Neural cell (in vitro differentiated cells): ENCODE results near the gene SAP30L. TPM values are rescaled to one million over a fixed set of nuclear protein-coding genes. Genes with fewer than 3 reads are reported as not detected.

ENCODE experiments used
- H2AFZ ChIP-seq: fragments of 200-600, 300-800 bp; sonication (generic), shearing (Covaris generic); 2 replicates; pipeline ENCODE4 v1.6.0; 2014; ENCODE audit warnings: low read depth, mild to moderate bottlenecking, antibody characterized with exemption, low read length, moderate library complexity
- H3F3A ChIP-seq: fragments of 200-600 bp; shearing (Covaris generic); 2 replicates; pipeline ENCODE4 v1.6.1; 2016; ENCODE audit warnings: mild to moderate bottlenecking, moderate library complexity, mixed read lengths, antibody characterized with exemption, low read length; ENCODE audit not compliant: insufficient read depth, poor library complexity, severe bottlenecking
- H3K27ac ChIP-seq: fragments of 200-600, 300-800 bp; sonication (generic), shearing (Covaris generic); 2 replicates; pipeline ENCODE4 v1.5.1; 2014; ENCODE audit warnings: mild to moderate bottlenecking, low read length, moderate library complexity
- H3K27me3 ChIP-seq: fragments of 300-800, 200-600 bp; sonication (generic), shearing (Covaris generic); 2 replicates; pipeline ENCODE4 v1.6.0; 2014; ENCODE audit warnings: mild to moderate bottlenecking, low read depth, low read length, moderate library complexity; ENCODE audit not compliant: insufficient read depth
- H3K36me3 ChIP-seq: fragments of 300-800, 200-600 bp; sonication (generic), shearing (Covaris generic); 2 replicates; pipeline ENCODE4 v1.5.1; 2014; ENCODE audit warnings: mild to moderate bottlenecking, antibody characterized with exemption, low read length, moderate library complexity; ENCODE audit not compliant: insufficient read depth
- H3K4me2 ChIP-seq: fragments of 300-800, 200-600 bp; sonication (generic), shearing (Covaris generic); 2 replicates; pipeline ENCODE4 v1.6.0; 2014; ENCODE audit warnings: mild to moderate bottlenecking, low read length
- H3K4me3 ChIP-seq: fragments of 300-800, 200-600 bp; sonication (generic), shearing (Covaris generic); 2 replicates; pipeline ENCODE4 v1.5.1; 2014; ENCODE audit warnings: mild to moderate bottlenecking, low read length, moderate library complexity
- H3K79me2 ChIP-seq: fragments of 200-600 bp; shearing (Covaris generic); replicated peaks from 2 replicates; pipeline ENCODE4 v1.6.0; 2014; ENCODE audit warnings: mild to moderate bottlenecking, low read length, moderate library complexity; ENCODE audit not compliant: insufficient read depth
- H3K9ac ChIP-seq: fragments of 300-800, 200-600 bp; sonication (generic), shearing (Covaris generic); 2 replicates; pipeline ENCODE4 v1.6.1; 2016; ENCODE audit warnings: mild to moderate bottlenecking, low read length, mixed read lengths
- H3K9me2 ChIP-seq: fragments of 200-600 bp; shearing (Covaris generic); 2 replicates; pipeline ENCODE4 v1.6.1; 2016; ENCODE audit warnings: mild to moderate bottlenecking, low read length, mixed read lengths; ENCODE audit not compliant: insufficient read depth
- H3K9me3 ChIP-seq: fragments of 200-600, 300-800 bp; sonication (generic), shearing (Covaris generic); 2 replicates; pipeline ENCODE4 v1.6.1; 2016; ENCODE audit warnings: mild to moderate bottlenecking, mixed run types, low read length, moderate library complexity, mixed read lengths
- H4K20me1 ChIP-seq: fragments of 200-600 bp; shearing (Covaris generic); 2 replicates; pipeline ENCODE4 v1.6.1; 2016; ENCODE audit warnings: mild to moderate bottlenecking, mixed run types; ENCODE audit not compliant: insufficient read depth
- EP300 ChIP-seq: fragments of 450-650 bp; conservative IDR thresholded peaks from 2 replicates; pipeline ENCODE4 v1.6.1; 2014; ENCODE audit warnings: antibody characterized with exemption, mild to moderate bottlenecking, moderate library complexity; ENCODE audit not compliant: poor library complexity, severe bottlenecking
- EZH2 ChIP-seq: fragments of 200-600, 300-800 bp; shearing (Covaris generic), sonication (generic); IDR thresholded peaks from 2 replicates; pipeline ENCODE4 v1.6.1; 2014; ENCODE audit warnings: antibody characterized with exemption, low read length, borderline replicate concordance, mild to moderate bottlenecking; ENCODE audit not compliant: insufficient read depth, poor library complexity, severe bottlenecking
- MXI1 ChIP-seq: fragments of 450-650 bp; conservative IDR thresholded peaks from 2 replicates; pipeline ENCODE4 v1.6.1; 2014; ENCODE audit warnings: antibody characterized with exemption, mild to moderate bottlenecking; ENCODE audit not compliant: poor library complexity, severe bottlenecking
- POLR2AphosphoS5 ChIP-seq: IDR thresholded peaks from 2 replicates; pipeline ENCODE4 v1.6.1; 2012
- RAD21 ChIP-seq: fragments of 450-650 bp; conservative IDR thresholded peaks from 2 replicates; pipeline ENCODE4 v1.6.1; 2014; ENCODE audit warnings: antibody characterized with exemption, mild to moderate bottlenecking, moderate library complexity
- REST ChIP-seq: IDR thresholded peaks from 2 replicates; pipeline ENCODE4 v1.6.1; 2012; ENCODE audit warnings: borderline replicate concordance
- SMC3 ChIP-seq: fragments of 450-650 bp; conservative IDR thresholded peaks from 2 replicates; pipeline ENCODE4 v1.6.1; 2014; ENCODE audit warnings: antibody characterized with exemption, mild to moderate bottlenecking, moderate library complexity; ENCODE audit not compliant: poor library complexity
- TAF1 ChIP-seq: IDR thresholded peaks from 2 replicates; pipeline ENCODE4 v1.6.1; 2012; ENCODE audit warnings: low read depth
- polyA plus RNA-seq: library from polyadenylated mRNA; depleted of rRNA; stranded (reverse); fragments of >200 nt; gene quantifications from 2 replicates; pipeline ENCODE4 v1.2.3, GENCODE V29; 2014
- TF ChIP-seq, protein P1 (sequence below): fragments of 450-650 bp; IDR thresholded peaks from 2 replicates; pipeline ENCODE4 v1.5.1; 2014; ENCODE audit warnings: antibody characterized with exemption, mild to moderate bottlenecking, moderate library complexity; ENCODE audit not compliant: poor library complexity, severe bottlenecking

Gene SAP30L
- polyA plus RNA-seq, 1 donor from 2014 or later = 18.5 TPM

DNA sequence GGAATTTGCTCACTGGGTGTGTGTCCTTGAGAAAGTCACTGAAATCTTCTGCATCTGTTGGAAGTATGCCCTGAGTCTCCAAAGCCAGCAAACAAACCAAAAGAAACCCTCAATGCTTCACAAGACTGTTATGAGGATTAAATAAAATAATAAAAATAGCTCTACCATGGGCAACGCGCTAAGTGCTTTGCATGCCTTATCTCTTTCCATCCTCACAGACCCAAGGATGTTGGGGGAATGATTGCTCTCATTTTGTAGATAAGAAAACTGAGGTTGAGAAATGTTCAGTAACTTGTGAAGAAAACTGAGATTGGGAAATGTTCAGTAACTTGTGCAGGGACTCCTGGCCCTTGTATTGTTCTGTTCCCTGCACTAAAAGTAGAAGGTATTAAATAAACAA lies 24.3 kb downstream of the SAP30L start:
- Histone ChIP-seq H3K9me3 (no peaks in the 10 kb centered on the region), H3K27me3 (peaks cover 80% of the 10 kb centered on the region), H3K9ac (no peak overlapping the region), H4K20me1 (no peaks in the 10 kb centered on the region), H2AFZ (no peak overlapping the region), H3K9me2 (no peaks in the 10 kb centered on the region), H3K4me2 (no peak overlapping the region), H3F3A (no peaks in the 10 kb centered on the region), H3K4me3 (no peak overlapping the region), H3K27ac (no peak overlapping the region), H3K36me3 (no peaks in the 10 kb centered on the region), H3K79me2 (no peaks in the 10 kb centered on the region)
- TF ChIP-seq REST (no peak), EP300 (no peak), MXI1 (no peak), SMC3 (no peak), TAF1 (no peak), POLR2AphosphoS5 (no peak), RAD21 (no peak), EZH2 (no peak)
- TF ChIP-seq, protein P1, sequence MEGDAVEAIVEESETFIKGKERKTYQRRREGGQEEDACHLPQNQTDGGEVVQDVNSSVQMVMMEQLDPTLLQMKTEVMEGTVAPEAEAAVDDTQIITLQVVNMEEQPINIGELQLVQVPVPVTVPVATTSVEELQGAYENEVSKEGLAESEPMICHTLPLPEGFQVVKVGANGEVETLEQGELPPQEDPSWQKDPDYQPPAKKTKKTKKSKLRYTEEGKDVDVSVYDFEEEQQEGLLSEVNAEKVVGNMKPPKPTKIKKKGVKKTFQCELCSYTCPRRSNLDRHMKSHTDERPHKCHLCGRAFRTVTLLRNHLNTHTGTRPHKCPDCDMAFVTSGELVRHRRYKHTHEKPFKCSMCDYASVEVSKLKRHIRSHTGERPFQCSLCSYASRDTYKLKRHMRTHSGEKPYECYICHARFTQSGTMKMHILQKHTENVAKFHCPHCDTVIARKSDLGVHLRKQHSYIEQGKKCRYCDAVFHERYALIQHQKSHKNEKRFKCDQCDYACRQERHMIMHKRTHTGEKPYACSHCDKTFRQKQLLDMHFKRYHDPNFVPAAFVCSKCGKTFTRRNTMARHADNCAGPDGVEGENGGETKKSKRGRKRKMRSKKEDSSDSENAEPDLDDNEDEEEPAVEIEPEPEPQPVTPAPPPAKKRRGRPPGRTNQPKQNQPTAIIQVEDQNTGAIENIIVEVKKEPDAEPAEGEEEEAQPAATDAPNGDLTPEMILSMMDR = no peak

DNA sequence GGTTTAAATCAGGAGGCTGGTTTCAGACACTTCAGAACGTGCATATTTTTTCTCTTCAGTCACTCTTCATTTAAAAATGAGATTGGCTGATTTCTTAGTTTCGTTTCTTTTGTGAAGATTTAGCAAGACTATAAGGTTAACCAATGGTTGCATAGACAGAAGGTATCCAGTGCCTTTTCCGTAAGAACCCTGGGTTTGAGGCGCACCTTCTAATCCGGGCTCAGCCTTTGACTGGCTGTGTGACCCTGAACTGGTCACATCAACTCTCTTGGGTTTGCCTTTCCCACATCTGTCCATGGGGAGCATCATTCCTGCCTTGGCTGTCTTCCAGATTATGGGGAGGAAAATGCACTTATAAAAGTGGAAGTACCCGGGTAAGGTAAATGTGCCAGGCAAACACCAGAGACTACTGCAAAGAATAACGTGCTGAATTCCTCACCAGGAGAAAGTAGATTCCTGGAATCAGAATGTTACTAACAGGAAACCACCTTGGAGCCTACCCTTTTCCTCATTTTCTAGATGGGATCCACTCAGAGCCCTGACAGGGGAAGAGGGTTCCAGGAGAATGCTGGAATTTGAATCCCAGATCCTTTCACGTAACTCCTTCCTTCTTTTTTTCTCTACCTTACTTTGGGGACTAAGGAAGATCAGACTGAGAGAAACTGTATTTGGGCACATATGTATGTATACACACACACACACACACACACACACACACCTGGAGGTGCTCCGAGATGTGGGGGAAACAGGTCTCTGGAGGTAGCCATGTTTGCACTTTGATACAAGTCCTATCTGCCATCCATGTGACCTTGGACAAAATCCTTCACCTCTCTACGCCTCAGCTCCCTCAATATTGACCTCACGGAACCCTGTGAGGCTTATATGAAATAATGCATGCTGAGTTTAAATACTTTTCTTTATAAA lies 25.4 kb downstream of the SAP30L start:
- H3K79me2 ChIP-seq = no peaks in the 10 kb centered on the region
- H3F3A ChIP-seq = no peaks in the 10 kb centered on the region
- no peak overlapping the region for H3K27ac ChIP-seq
- no peak overlapping the region for H3K9ac ChIP-seq
- H3K4me3 ChIP-seq = no peak overlapping the region
- H4K20me1 ChIP-seq = no peaks in the 10 kb centered on the region
- peaks cover 87% of the 10 kb centered on the region for H3K27me3 ChIP-seq
- TF ChIP-seq, protein P1 = no peak
- no peak for TF ChIP-seq REST
- no peak for TF ChIP-seq MXI1
- no peaks in the 10 kb centered on the region for H3K9me3 ChIP-seq
- no peaks in the 10 kb centered on the region for H3K36me3 ChIP-seq
- no peaks in the 10 kb centered on the region for H3K9me2 ChIP-seq
- no peak overlapping the region for H2AFZ ChIP-seq
- no peak overlapping the region for H3K4me2 ChIP-seq
